ENCODE results near the gene CARD6. TPM values are rescaled to one million over a fixed set of nuclear protein-coding genes. Genes with fewer than 3 reads are reported as not detected.

CARD6 gene
- total and polyA plus RNA-seq, 2 of the 8 experiments (the other 6 are each of a cell fraction or from before 2014, with no cell fraction given): 0.41 to 0.50 TPM

- FAIRE-seq: no peak
- CTCF ChIA-PET (ENCODE audit: partially characterized antibody): interaction anchor here (0.7 to 1.5 kb wide), 3 partner anchors 24 to 283 kb away, joined by 3 to 4 read pairs (median 3); no protein-coding TSS in a partner anchor
- Histone ChIP-seq H3K27ac (ENCODE audit: low read depth, low read length) (no peak overlapping the region), H4K5ac (ENCODE audit: insufficient read length, low read depth, low read length) (no peak overlapping the region), H3K4me3 (ENCODE audit: extremely low read depth in 1 of 4, insufficient read depth in 2 of 4, low read depth in 3 of 4, low read length in 4 of 4) (no peak overlapping the region), H3K9me3 (ENCODE audit: insufficient read depth in 2 of 2, low read depth in 1 of 2, low read length in 1 of 2) (no peaks in the 10 kb centered on the region), H3K23me2 (ENCODE audit: low read depth, low read length) (no peaks in the 10 kb centered on the region), H3K9ac (replicated peaks in 1 of 4; ENCODE audit: extremely low read depth in 1 of 4, low read depth in 3 of 4, low read length in 3 of 4) (no peak overlapping the region), H4K91ac (replicated peaks; ENCODE audit: insufficient read length, low read length) (no peak overlapping the region), H2BK15ac (ENCODE audit: low read length) (no peak overlapping the region), H4K8ac (ENCODE audit: extremely low read depth, insufficient read depth, low read length) (no peak overlapping the region), H2BK12ac (ENCODE audit: low read depth, low read length) (no peak overlapping the region), H3K18ac (ENCODE audit: extremely low read depth, low read length) (no peak overlapping the region), H3K56ac (replicated peaks; ENCODE audit: insufficient read length, low read depth, low read length) (no peak overlapping the region), H2BK120ac (replicated peaks; ENCODE audit: low read depth, low read length) (no peak overlapping the region), H3K79me2 (ENCODE audit: control insufficient read depth in 1 of 2, insufficient read depth in 2 of 2, low read length in 2 of 2) (no peaks in the 10 kb centered on the region), H3K4me2 (ENCODE audit: insufficient read depth in 1 of 2, low read depth in 2 of 2, low read length in 2 of 2) (no peak overlapping the region), H2BK5ac (ENCODE audit: low read depth, low read length) (no peak overlapping the region), H3K4me1 (replicated peaks in 1 of 4; ENCODE audit: control insufficient read depth in 3 of 4, insufficient read depth in 4 of 4, low read length in 3 of 4) (peaks cover 0 to 4% (median 1%) of the 10 kb centered on the region in 4 experiments; a peak in 4 of 7 replicates), H3K36me3 (ENCODE audit: control insufficient read depth in 2 of 4, insufficient read depth in 4 of 4, low read length in 3 of 4) (no peaks in the 10 kb centered on the region), H2AK5ac (ENCODE audit: low read depth, low read length) (no peak overlapping the region), H2AFZ (ENCODE audit: low read length) (no peak overlapping the region), H3K79me1 (ENCODE audit: low read depth, low read length) (no peaks in the 10 kb centered on the region), H2BK20ac (ENCODE audit: low read length) (no peak overlapping the region), H3K27me3 (replicated peaks in 1 of 4; ENCODE audit: control insufficient read depth in 3 of 4, extremely low read depth in 1 of 4, insufficient read depth in 3 of 4, low read length in 3 of 4) (no peaks in the 10 kb centered on the region), H3K23ac (ENCODE audit: insufficient read length) (no peak overlapping the region), H3K4ac (replicated peaks; ENCODE audit: insufficient read length, low read depth, low read length) (no peak overlapping the region), H4K20me1 (replicated peaks in 1 of 2; ENCODE audit: control insufficient read depth in 1 of 2, insufficient read depth in 2 of 2, low read length in 2 of 2) (no peaks in the 10 kb centered on the region), H3K14ac (ENCODE audit: insufficient read length) (no peak overlapping the region)
- no peak for DNase-seq (ENCODE audit: low read depth in 1 of 2, low spot score in 2 of 2)
- WGBS, 2 experiments (ENCODE audit: extremely low coverage in 1 of 2, insufficient coverage in 1 of 2, insufficient read length in 1 of 2, insufficient replicate concordance in 2 of 2, low coverage in 1 of 2, low lambda C conversion rate in 2 of 2, missing lambda C conversion rate in 1 of 2): 82% methylated on average over 3 of the region's 3 CpGs; no CpG with 5 or more reads in 1 of the 2 experiments
- POLR2A ChIA-PET (ENCODE audit: partially characterized antibody): interaction anchor here (1.1 kb wide), 1 partner anchor 43 kb away, joined by 3 read pairs; no protein-coding TSS in a partner anchor
- TF ChIP-seq SAP30 (IDR thresholded peaks at IDR 0.05; ENCODE audit: insufficient read depth, insufficient replicate concordance, low read length): no peak
- no peak for TF ChIP-seq SP1 (IDR thresholded peaks at IDR 0.05; ENCODE audit: low read depth, low read length)
- TF ChIP-seq CHD2 (IDR thresholded peaks at IDR 0.05; ENCODE audit: low read length): no peak
- TF ChIP-seq HDAC2 (IDR thresholded peaks at IDR 0.05; ENCODE audit: borderline replicate concordance in 1 of 2, low read depth in 2 of 2, low read length in 2 of 2): no peak
- TF ChIP-seq GABPA (IDR thresholded peaks at IDR 0.05; ENCODE audit: borderline replicate concordance, insufficient read depth, low read length): no peak
- no peak for TF ChIP-seq CBX8 (IDR thresholded peaks at IDR 0.05; ENCODE audit: borderline replicate concordance, low read depth, low read length)
- no peak for TF ChIP-seq EP300 (IDR thresholded peaks at IDR 0.05; ENCODE audit: borderline replicate concordance in 1 of 2, low read depth in 2 of 2, low read length in 2 of 2)
- no peak for TF ChIP-seq TBP (IDR thresholded peaks at IDR 0.05; ENCODE audit: low read depth, low read length)
- no peak for TF ChIP-seq SP2 (IDR thresholded peaks at IDR 0.05; ENCODE audit: low read length)
- no peak for TF ChIP-seq CTBP2 (IDR thresholded peaks at IDR 0.05; ENCODE audit: borderline replicate concordance, insufficient read depth, insufficient read length, low read length)
- TF ChIP-seq RXRA (IDR thresholded peaks at IDR 0.05; ENCODE audit: insufficient read depth, low read depth, low read length): no peak
Observed at GRCh38 chr5:40875958-40876357, 34.8 kb downstream of the CARD6 start.

Measured in H1 (cell line).